Common myeloid progenitor, CD34-positive (primary cell): ENCODE data around the gene ZNF385B.

Experiments
- CTCF ChIA-PET: fragments of 350-600 bp; sonication (Branson Sonifier 250); formaldehyde crosslinking; loops from one replicate; lab custom pipeline; 2021; ENCODE audit warnings: antibody characterized with exemption; lab: Charles Lee
- POLR2A ChIA-PET: fragments of 350-600 bp; sonication (Branson Sonifier 250); formaldehyde crosslinking; loops from one replicate; lab custom pipeline; 2021; ENCODE audit warnings: antibody characterized with exemption; lab: Charles Lee
- DNase-seq, 3 donors: peaks; one replicate each; pipeline versions ENCODE4 v3.0.0 to v3.0.0-alpha.2; 2013
- H3K27ac ChIP-seq, 2 experiments: 1 replicate in 1 of 2; 2 replicates in 1 of 2; pipeline ENCODE4 v1.7.0; 2013; ENCODE audit warnings: inconsistent platforms in 2 of 2, low read length in 2 of 2, mild to moderate bottlenecking in 2 of 2, low read depth in 1 of 2, moderate library complexity in 1 of 2; ENCODE audit not compliant: severe bottlenecking in 2 of 2, insufficient read depth in 1 of 2, poor library complexity in 1 of 2
- H3K27me3 ChIP-seq, 5 experiments: replicated peaks in 2 of 5; 1 replicate in 3 of 5; 2 replicates in 2 of 5; pipeline versions ENCODE4 v1.6.1 to v1.7.0; 2013; ENCODE audit warnings: low read length in 4 of 5, mild to moderate bottlenecking in 2 of 5, moderate library complexity in 2 of 5, inconsistent platforms in 1 of 5; ENCODE audit not compliant: insufficient read depth in 5 of 5, control insufficient read depth in 4 of 5
- H3K36me3 ChIP-seq, 4 experiments: 1 replicate in 2 of 4; 2 replicates in 2 of 4; pipeline versions ENCODE4 v1.6.1 to v1.7.0; 2013; ENCODE audit warnings: low read length in 3 of 4, control low read depth in 1 of 4, mild to moderate bottlenecking in 1 of 4; ENCODE audit not compliant: control insufficient read depth in 4 of 4, insufficient read depth in 4 of 4
- H3K4me1 ChIP-seq, 4 experiments: 1 replicate in 3 of 4; 2 replicates in 1 of 4; pipeline versions ENCODE4 v1.6.1 to v1.7.1; 2013; ENCODE audit warnings: low read length in 3 of 4, mild to moderate bottlenecking in 3 of 4, control low read depth in 1 of 4, inconsistent platforms in 1 of 4, moderate library complexity in 1 of 4; ENCODE audit not compliant: control insufficient read depth in 4 of 4, insufficient read depth in 4 of 4; ENCODE audit errors: control extremely low read depth in 1 of 4
- H3K4me3 ChIP-seq, 7 experiments: 1 replicate in 4 of 7; 2 replicates in 3 of 7; pipeline versions ENCODE4 v1.5.1 to v1.7.0; 2013; ENCODE audit warnings: mild to moderate bottlenecking in 7 of 7, low read length in 6 of 7, moderate library complexity in 6 of 7, inconsistent platforms in 2 of 7, low read depth in 2 of 7, control low read depth in 1 of 7; ENCODE audit not compliant: insufficient read depth in 4 of 7, control insufficient read depth in 1 of 7; ENCODE audit errors: extremely low read depth in 1 of 7
- H3K9me3 ChIP-seq, 5 experiments: 1 replicate in 4 of 5; 2 replicates in 1 of 5; pipeline versions ENCODE4 v1.6.1 to v1.7.1; 2013; ENCODE audit warnings: low read length in 4 of 5, mild to moderate bottlenecking in 2 of 5, inconsistent platforms in 1 of 5, low read depth in 1 of 5, moderate library complexity in 1 of 5; ENCODE audit not compliant: control insufficient read depth in 4 of 5, insufficient read depth in 2 of 5; ENCODE audit errors: control extremely low read depth in 1 of 5
- WGBS: methylation state at CpG from one replicate; pipeline ENCODE4 v1.1.5; 2013; ENCODE audit not compliant: insufficient coverage; 5-methylcytosine and 5-hydroxymethylcytosine counted together

The ZNF385B gene

DNA sequence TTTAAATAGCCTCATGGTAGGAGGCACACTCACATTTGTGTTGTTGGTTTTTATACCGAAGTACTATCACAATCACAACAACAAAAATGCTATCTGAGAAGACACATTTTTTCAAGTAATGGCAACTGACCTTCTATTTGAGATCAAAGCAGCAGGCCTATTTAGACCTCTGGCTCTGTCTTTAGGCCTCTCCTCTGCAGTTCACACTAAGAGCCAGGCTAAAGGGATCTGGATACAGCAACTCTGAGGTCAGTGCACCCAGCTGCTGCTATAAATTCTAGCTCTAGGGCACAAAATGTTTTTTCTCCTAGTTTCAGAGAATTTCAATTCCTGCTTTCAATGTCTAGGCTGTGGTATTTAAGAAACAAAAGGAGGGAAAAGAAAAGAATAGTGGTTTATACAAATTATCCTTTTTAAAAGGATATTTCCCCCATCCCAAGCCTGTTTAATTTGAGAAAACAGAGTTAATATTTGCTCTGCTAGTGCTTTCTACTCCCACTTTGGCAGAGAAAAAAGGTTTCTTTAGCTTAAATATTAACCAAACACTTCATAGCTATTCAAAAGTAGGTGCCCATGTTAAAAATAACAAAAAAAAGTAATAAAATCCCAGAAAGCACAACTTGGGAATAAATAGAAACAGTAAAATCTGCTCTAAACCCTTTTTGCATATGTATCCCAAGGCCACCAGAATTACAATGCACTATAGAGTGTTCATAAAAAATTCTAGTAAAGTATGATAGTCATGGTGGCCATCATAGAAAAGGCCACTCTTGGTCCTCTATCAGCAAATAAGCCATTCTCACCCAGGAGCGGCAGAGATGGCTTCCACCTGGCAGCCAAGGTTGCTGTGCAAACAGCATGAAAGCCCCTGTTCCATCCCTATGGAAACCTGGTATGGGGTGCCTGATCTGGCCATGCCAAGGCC, 303.1 kb downstream of the ZNF385B start:
- DNase-seq, result no peak
- ChIA-PET POLR2A (no interaction called here), CTCF (no interaction called here)
- Histone ChIP-seq H3K9me3 (no peaks in the 10 kb centered on the region), H3K4me1 (no peaks in the 10 kb centered on the region), H3K36me3 (no peaks in the 10 kb centered on the region), H3K4me3 (no peak overlapping the region), H3K27ac (no peak overlapping the region), H3K27me3 (peaks cover 0 to 4% (median 3%) of the 10 kb centered on the region in 5 experiments)
- 100% methylated on average over 1 of the region's 2 CpGs for WGBS

DNA sequence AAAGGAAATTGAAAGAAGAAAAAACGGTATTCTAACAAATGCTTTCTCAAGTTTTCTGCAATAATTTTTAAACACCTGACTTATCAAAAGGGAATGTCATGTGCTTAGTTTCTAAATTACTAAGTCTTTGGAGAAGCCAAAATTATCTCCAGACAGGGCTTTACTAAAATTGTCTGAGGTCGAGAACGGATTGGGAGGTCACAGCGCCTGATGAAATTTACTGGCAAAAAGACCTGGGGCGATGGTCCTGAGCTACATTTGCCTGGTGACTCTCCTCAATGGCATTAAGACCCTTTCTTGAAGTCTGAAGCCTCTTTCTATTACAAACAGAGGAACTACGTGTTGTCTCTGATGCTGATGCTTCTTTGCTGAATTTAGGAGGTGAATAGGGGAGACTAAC, 305.0 kb downstream of the ZNF385B start:
- DNase-seq, result no peak
- ChIA-PET CTCF (no interaction called here), POLR2A (no interaction called here)
- Histone ChIP-seq H3K4me1 (no peaks in the 10 kb centered on the region), H3K9me3 (no peaks in the 10 kb centered on the region), H3K4me3 (no peak overlapping the region), H3K27ac (no peak overlapping the region), H3K36me3 (no peaks in the 10 kb centered on the region), H3K27me3 (peaks cover 0 to 3% (median 0%) of the 10 kb centered on the region in 5 experiments)
- 94% methylated on average over 5 of the region's 6 CpGs for WGBS

DNA sequence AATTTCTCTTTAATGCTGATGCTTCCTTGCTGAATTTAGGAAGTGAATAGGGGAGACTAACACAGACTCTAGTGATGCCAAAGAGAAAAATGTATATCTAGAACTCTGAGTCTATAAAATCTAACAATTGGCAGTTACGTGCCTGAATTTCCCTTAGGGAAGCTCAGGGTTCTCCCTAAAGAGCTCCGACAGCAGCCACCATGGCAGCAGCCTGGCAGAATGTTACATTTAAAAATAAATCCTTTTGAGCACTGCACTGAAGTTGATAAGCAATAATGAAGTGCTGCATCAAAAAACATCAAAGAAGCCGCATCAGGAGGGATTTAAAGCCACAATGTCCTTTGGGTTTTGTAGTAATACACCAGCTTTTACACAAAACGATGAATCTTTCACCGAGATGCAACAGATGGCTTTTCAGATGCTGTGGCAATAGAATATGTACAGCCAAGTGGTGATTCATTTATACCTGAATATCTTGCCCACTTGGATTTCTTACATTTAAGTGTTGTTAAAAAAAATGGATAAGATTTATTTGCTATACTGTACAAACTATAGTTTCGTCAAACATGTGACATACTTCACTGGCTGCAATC, 305.6 kb downstream of the ZNF385B start:
- 97% methylated on average over 4 of the region's 6 CpGs for WGBS
- CTCF ChIA-PET, result no interaction called here
- POLR2A ChIA-PET, result no interaction called here
- H3K27me3 ChIP-seq, result peaks cover 0 to 3% (median 0%) of the 10 kb centered on the region in 5 experiments
- DNase-seq, result no peak
- H3K4me1 ChIP-seq, result no peaks in the 10 kb centered on the region
- no peak overlapping the region for H3K4me3 ChIP-seq
- H3K27ac ChIP-seq, result no peak overlapping the region
- no peaks in the 10 kb centered on the region for H3K36me3 ChIP-seq
- H3K9me3 ChIP-seq, result no peaks in the 10 kb centered on the region

GRCh38 chr2:179554639-179555386, 306.6 kb downstream of the ZNF385B start:
- no peak overlapping the region for H3K27ac ChIP-seq
- DNase-seq, result no peak
- ChIA-PET POLR2A (no interaction called here), CTCF (no interaction called here)
- no peaks in the 10 kb centered on the region for H3K36me3 ChIP-seq
- H3K4me1 ChIP-seq, result no peaks in the 10 kb centered on the region
- no peaks in the 10 kb centered on the region for H3K9me3 ChIP-seq
- H3K4me3 ChIP-seq, result no peak overlapping the region
- 100% methylated on average over 1 of the region's 4 CpGs for WGBS
- peaks cover 0 to 3% (median 0%) of the 10 kb centered on the region in 5 experiments for H3K27me3 ChIP-seq

- H3K27ac ChIP-seq, result no peak overlapping the region
- WGBS, result no CpG with 5 or more reads among the region's 3 CpGs
- H3K4me3 ChIP-seq, result no peak overlapping the region
- H3K4me1 ChIP-seq, result no peaks in the 10 kb centered on the region
- no peaks in the 10 kb centered on the region for H3K27me3 ChIP-seq
- ChIA-PET CTCF (no interaction called here), POLR2A (no interaction called here)
- H3K36me3 ChIP-seq, result no peaks in the 10 kb centered on the region
- no peak for DNase-seq
- H3K9me3 ChIP-seq, result no peaks in the 10 kb centered on the region
Observed at GRCh38 chr2:179553382-179553781, 308.0 kb downstream of the ZNF385B start.

- Histone ChIP-seq H3K36me3 (no peaks in the 10 kb centered on the region), H3K27ac (no peak overlapping the region), H3K4me1 (no peaks in the 10 kb centered on the region), H3K27me3 (no peaks in the 10 kb centered on the region), H3K4me3 (no peak overlapping the region), H3K9me3 (no peaks in the 10 kb centered on the region)
- DNase-seq, result no peak
- WGBS, result 88% methylated on average over 1 of the region's 1 CpG
- ChIA-PET CTCF (no interaction called here), POLR2A (no interaction called here)
Observed at GRCh38 chr2:179551539-179552045, 309.8 kb downstream of the ZNF385B start.
